Activated CD8-positive, alpha-beta T cell treated with anti-CD3 and anti-CD28 coated beads for 36 hours (primary cell): ENCODE results near the gene BBS1. TPM values are rescaled to one million over a fixed set of nuclear protein-coding genes. Genes with fewer than 3 reads are reported as not detected.
A peak's percentile ranks its signal among the peaks of the same experiment; 100 is the strongest.

Source experiments
- ATAC-seq: fragments of 200-7000 bp; cut with Tn5 transposase; one replicate; pipeline ENCODE4 v1.10.0; 2021; ENCODE audit warnings: mild to moderate bottlenecking, moderate library complexity
- CTCF ChIA-PET: fragments of 350-600 bp; sonication (Branson Sonifier 250); formaldehyde crosslinking; loops from one replicate; lab custom pipeline; 2021; ENCODE audit warnings: antibody characterized with exemption; lab: Charles Lee
- POLR2A ChIA-PET: fragments of 350-600 bp; sonication (Branson Sonifier 250); formaldehyde crosslinking; loops from one replicate; lab custom pipeline; 2021; ENCODE audit warnings: antibody characterized with exemption; lab: Charles Lee
- DNase-seq: peaks from one replicate; pipeline ENCODE4 v3.0.0-alpha.2; 2020
- H3K27ac Mint-ChIP-seq: one replicate; pipeline ENCODE4 v1.8.0; 2021; ENCODE audit warnings: mild to moderate bottlenecking, mixed read lengths
- H3K27me3 Mint-ChIP-seq: one replicate; pipeline ENCODE4 v1.8.0; 2021; ENCODE audit warnings: mixed read lengths
- H3K36me3 Mint-ChIP-seq: one replicate; pipeline ENCODE4 v1.8.0; 2021; ENCODE audit warnings: low read depth, mixed read lengths
- H3K4me1 Mint-ChIP-seq: one replicate; pipeline ENCODE4 v1.8.0; 2021; ENCODE audit warnings: low read depth, mixed read lengths
- H3K4me3 Mint-ChIP-seq: one replicate; pipeline ENCODE4 v1.8.0; 2021; ENCODE audit warnings: mild to moderate bottlenecking, moderate library complexity, mixed read lengths
- H3K9me3 Mint-ChIP-seq: one replicate; pipeline ENCODE4 v1.8.0; 2021; ENCODE audit warnings: mixed read lengths
- CTCF ChIP-seq: fragments of 200-600 bp; IDR thresholded peaks from one replicate; pipeline ENCODE4 v1.8.0; 2022; ENCODE audit warnings: antibody characterized with exemption, mild to moderate bottlenecking
- intact Hi-C: fragments of 100-400 bp; cut with micrococcal nuclease; formaldehyde crosslinking; loops from one replicate; pipeline ENCODE4 v1.10.0; 2022
- total RNA-seq, 2 experiments: library from RNA; stranded (reverse); gene quantifications; one replicate each; pipeline ENCODE4 v1.2.3, GENCODE V29; 2021

Gene BBS1
- total RNA-seq, 2 experiments from 2014 or later: 7.7 to 7.9 TPM

DNA sequence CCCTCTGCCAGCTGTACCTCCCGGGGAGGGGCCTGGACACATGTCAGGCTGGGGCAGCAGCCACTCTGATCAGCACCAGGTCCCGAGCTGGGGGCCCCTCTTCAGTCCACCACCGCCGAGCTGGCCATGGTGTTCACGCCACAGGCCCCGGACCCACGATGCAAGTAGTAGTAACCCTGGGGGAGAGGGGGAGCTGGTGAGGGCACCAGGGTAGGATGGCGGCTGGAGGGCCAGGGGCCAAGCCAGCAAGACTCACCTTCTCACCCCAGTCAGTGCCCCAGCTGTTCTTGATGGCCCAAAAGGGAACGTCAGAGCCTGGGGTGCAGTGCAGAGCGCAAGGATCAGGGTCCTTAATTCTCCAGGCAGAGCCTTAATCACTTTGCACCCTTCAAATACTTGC lies 53.4 kb downstream of the BBS1 start:
- intact Hi-C loops: no loop called here
- H3K4me1 Mint-ChIP-seq: peaks cover 3% of the 10 kb centered on the region

DNA sequence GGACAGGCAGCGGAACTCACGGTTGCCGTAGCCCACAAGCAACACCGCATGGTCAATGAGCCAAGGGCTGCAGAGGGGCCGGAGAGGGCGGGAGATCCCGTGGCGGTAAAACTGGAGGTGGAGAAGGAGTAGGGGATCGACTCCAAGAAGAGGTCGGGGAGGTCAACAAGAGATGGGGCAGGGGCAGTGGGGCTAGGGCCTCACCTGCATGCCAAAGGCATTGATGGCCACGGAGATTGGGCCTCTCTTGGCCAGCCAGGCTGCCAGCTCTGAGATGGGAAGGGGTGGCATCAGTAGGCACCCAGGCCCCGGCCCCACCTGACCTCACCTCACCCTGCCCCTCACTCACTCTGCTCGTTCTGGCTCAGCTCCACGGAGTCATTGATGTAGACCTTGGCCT lies 54.1 kb downstream of the BBS1 start:
- no peak for ATAC-seq
- H3K27me3 Mint-ChIP-seq: no peaks in the 10 kb centered on the region
- no peak for DNase-seq
- no peak overlapping the region for H3K27ac Mint-ChIP-seq
- H3K36me3 Mint-ChIP-seq: no peaks in the 10 kb centered on the region
- H3K4me1 Mint-ChIP-seq: peaks cover 2% of the 10 kb centered on the region
- POLR2A ChIA-PET: interaction anchor here (1.7 kb wide), 1 partner anchor 30 kb away, joined by 4 read pairs; no protein-coding TSS in a partner anchor
- H3K4me3 Mint-ChIP-seq: no peak overlapping the region
- TF ChIP-seq CTCF: no peak
- H3K9me3 Mint-ChIP-seq: no peaks in the 10 kb centered on the region
- intact Hi-C loops: no loop called here
- CTCF ChIA-PET: interaction anchor here (1.0 to 1.4 kb wide), 2 partner anchors 31 to 114 kb away, joined by 3 to 4 read pairs; partner anchors contain the start of gene RBM4B

More for the DNA sequence above, 53.4 kb downstream of the BBS1 start:
- no peak overlapping the region for H3K27ac Mint-ChIP-seq
- H3K27me3 Mint-ChIP-seq: peaks cover under 1% of the 10 kb centered on the region
- DNase-seq: no peak
- TF ChIP-seq CTCF: no peak
- ChIA-PET POLR2A (interaction anchor here (1.7 to 1.9 kb wide), 2 partner anchors 14 to 30 kb away, joined by 4 to 6 read pairs; no protein-coding TSS in a partner anchor), CTCF (interaction anchor here (1.4 to 1.8 kb wide), 3 partner anchors 16 to 131 kb away, joined by 3 to 6 read pairs (median 4); partner anchors contain the start of gene RBM4B)
- ATAC-seq: no peak
- no peak overlapping the region for H3K4me3 Mint-ChIP-seq
- no peaks in the 10 kb centered on the region for H3K9me3 Mint-ChIP-seq
- no peaks in the 10 kb centered on the region for H3K36me3 Mint-ChIP-seq

- ChIA-PET POLR2A (no interaction called here), CTCF (interaction anchor here (1.0 to 1.4 kb wide), 2 partner anchors 30 to 113 kb away, joined by 3 to 4 read pairs; partner anchors contain the start of gene RBM4B)
- Mint-ChIP-seq H3K9me3 (no peaks in the 10 kb centered on the region), H3K36me3 (no peaks in the 10 kb centered on the region), H3K4me1 (peaks cover 2% of the 10 kb centered on the region), H3K27ac (no peak overlapping the region), H3K27me3 (no peaks in the 10 kb centered on the region), H3K4me3 (no peak overlapping the region)
- intact Hi-C loops: no loop called here
- TF ChIP-seq CTCF: no peak
- ATAC-seq (no peak), DNase-seq (no peak)
Measured at GRCh38 chr11:66564984-66565383, 54.5 kb downstream of the BBS1 start.

DNA sequence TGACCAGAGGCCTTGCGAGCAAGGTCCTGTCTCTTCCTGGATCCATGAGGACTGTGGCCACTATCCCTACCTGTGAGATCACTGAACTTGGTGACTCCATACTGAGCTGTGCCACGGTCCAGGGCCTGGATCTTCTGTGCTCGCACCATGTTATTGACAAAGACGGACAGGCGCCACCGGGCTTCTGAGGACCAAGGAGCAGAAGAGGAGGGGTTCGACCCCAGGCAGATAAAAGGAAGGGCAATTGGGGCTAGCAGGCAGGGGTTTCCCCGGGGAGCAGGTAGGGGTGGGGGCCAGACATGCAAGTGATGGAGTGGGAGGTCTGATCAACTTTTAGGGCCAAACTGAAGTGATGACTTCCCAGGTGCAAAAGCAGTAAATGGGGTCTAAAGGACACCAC lies 55.8 kb downstream of the BBS1 start:
- no peak for ATAC-seq
- DNase-seq: no peak
- H3K4me3 Mint-ChIP-seq: no peak overlapping the region
- intact Hi-C loops: no loop called here
- TF ChIP-seq CTCF: no peak
- no peak overlapping the region for H3K27ac Mint-ChIP-seq
- ChIA-PET CTCF (no interaction called here), POLR2A (no interaction called here)
- H3K36me3 Mint-ChIP-seq: no peaks in the 10 kb centered on the region
- H3K4me1 Mint-ChIP-seq: peaks cover 2% of the 10 kb centered on the region
- no peaks in the 10 kb centered on the region for H3K27me3 Mint-ChIP-seq
- H3K9me3 Mint-ChIP-seq: no peaks in the 10 kb centered on the region

DNA sequence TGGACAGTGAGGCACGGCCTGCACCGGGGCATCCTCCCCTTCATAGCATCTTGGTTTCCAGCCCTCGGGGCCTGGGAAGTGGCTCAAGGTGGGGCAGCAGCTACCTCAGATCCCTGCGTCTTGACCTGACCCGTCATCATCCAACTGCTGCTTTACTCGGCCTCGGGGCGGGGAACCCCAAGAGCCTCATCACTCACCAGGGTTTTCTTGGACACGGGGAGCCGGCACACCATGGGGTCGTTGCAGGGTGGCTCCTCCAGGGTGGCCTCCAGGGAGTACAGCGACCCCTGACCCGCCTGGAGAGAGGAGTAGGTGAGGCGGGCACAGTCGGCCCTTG lies 57.3 kb downstream of the BBS1 start:
- ChIA-PET POLR2A (interaction anchor here (1.0 to 2.1 kb wide), 4 partner anchors 13 to 88 kb away, joined by 3 to 6 read pairs (median 4); partner anchors contain the start of gene DPP3), CTCF (interaction anchor here (1.0 to 4.8 kb wide), 6 partner anchors 11 to 265 kb away, joined by 3 to 22 read pairs (median 8); partner anchors contain the start of genes CCDC87, CCS and RBM4B)
- TF ChIP-seq CTCF: no peak
- Mint-ChIP-seq H3K27me3 (no peaks in the 10 kb centered on the region), H3K4me1 (peaks cover 2% of the 10 kb centered on the region), H3K9me3 (no peaks in the 10 kb centered on the region), H3K4me3 (peak overlapping the region; percentile 49), H3K36me3 (no peaks in the 10 kb centered on the region), H3K27ac (no peak overlapping the region)
- no peak for ATAC-seq
- DNase-seq: no peak
- intact Hi-C loops: no loop called here
